HCT116 (cell line): ENCODE results near the gene ADPRHL1. TPM values are rescaled to one million over a fixed set of nuclear protein-coding genes. Genes with fewer than 3 reads are reported as not detected.

Experiments used
- ATAC-seq: fragments of 200-7000 bp; cut with Tn5 transposase; 2 replicates; pipeline ENCODE4 v1.9.1; 2020; ENCODE audit warnings: mild to moderate bottlenecking, moderate library complexity
- BruUV-seq: library from RNA; stranded (reverse); fragments of 400-500 nt; replicated peaks from 2 replicates; lab custom pipeline; 2021; lab: Mats Ljungman, UMichigan
- CTCF ChIA-PET: fragments of 300-600 bp; sonication (Branson Sonifier 250); formaldehyde crosslinking; loops from one replicate; lab custom pipeline; 2021; ENCODE audit warnings: antibody characterized with exemption; lab: Charles Lee
- POLR2A ChIA-PET: fragments of 300-600, 350-600 bp; sonication (Branson Sonifier 250); formaldehyde crosslinking; loops from one replicate; lab custom pipeline; 2021; ENCODE audit warnings: antibody characterized with exemption; lab: Charles Lee
- RAD21 ChIA-PET, 2 experiments: fragments of 300-600 bp; sonication (Branson Sonifier 250); formaldehyde crosslinking; loops; one replicate each; lab custom pipeline; 2023; ENCODE audit warnings: low total read pairs in 2 of 2; ENCODE audit not compliant: uncharacterized antibody in 2 of 2, unreplicated experiment in 2 of 2, low non-redundant PET in 1 of 2; lab: Charles Lee
- DNase-seq: peaks from one replicate; pipeline ENCODE4 v3.0.0-alpha.2; 2010; ENCODE audit warnings: low read depth, low spot score
- H2AFZ ChIP-seq: fragments of 200-600 bp; shearing (Covaris generic), sonication (generic); 2 replicates; pipeline ENCODE4 v1.6.1; 2017; ENCODE audit warnings: low read depth, mixed run types, mixed read lengths, antibody characterized with exemption, low read length; ENCODE audit not compliant: poor library complexity, severe bottlenecking
- H3K27ac ChIP-seq: 2 replicates; pipeline ENCODE4 v1.5.1; 2012; ENCODE audit warnings: low read depth, low read length
- H3K27me3 ChIP-seq: fragments of 200-600 bp; sonication (generic); 2 replicates; pipeline ENCODE4 v1.6.1; 2016; ENCODE audit warnings: mixed run types, low read length, mixed read lengths; ENCODE audit not compliant: insufficient read depth
- H3K36me3 ChIP-seq, 2 experiments: fragments of 200-500 bp in 1 of 2; fragments of 200-600 bp in 1 of 2; sonication (Bioruptor generic) in 1 of 2; sonication (generic) in 1 of 2; 2 replicates each; pipeline versions ENCODE4 v1.5.1 to v1.6.1; 2014 to 2016; ENCODE audit warnings: low read length in 2 of 2, inconsistent platforms in 1 of 2, mixed read lengths in 1 of 2, mixed run types in 1 of 2; ENCODE audit not compliant: insufficient read depth in 2 of 2, control insufficient read depth in 1 of 2
- H3K4me1 ChIP-seq, 2 experiments: fragments of 200-600 bp in 1 of 2; sonication (generic) in 1 of 2; 2 replicates each; pipeline versions ENCODE4 v1.5.1 to v1.6.1; 2012 to 2017; ENCODE audit warnings: low read length in 2 of 2, inconsistent platforms in 1 of 2, mild to moderate bottlenecking in 1 of 2, mixed read lengths in 1 of 2, mixed run types in 1 of 2, moderate library complexity in 1 of 2; ENCODE audit not compliant: insufficient read depth in 2 of 2, control insufficient read depth in 1 of 2
- H3K4me2 ChIP-seq: fragments of 200-600 bp; sonication (generic); 2 replicates; pipeline ENCODE4 v1.6.1; 2017; ENCODE audit warnings: mixed run types, low read length, mixed read lengths
- H3K4me3 ChIP-seq, 2 experiments: fragments of 200-600 bp in 1 of 2; sonication (generic) in 1 of 2; replicated peaks in 1 of 2; 2 replicates each; pipeline ENCODE4 v1.5.1; 2011 to 2016; ENCODE audit warnings: low read length in 2 of 2, control low read depth in 1 of 2, low read depth in 1 of 2, mild to moderate bottlenecking in 1 of 2, mixed read lengths in 1 of 2, mixed run types in 1 of 2
- H3K79me2 ChIP-seq: fragments of 200-600 bp; sonication (generic); 2 replicates; pipeline ENCODE4 v1.6.1; 2017; ENCODE audit warnings: mild to moderate bottlenecking, mixed run types, low read length, moderate library complexity, mixed read lengths; ENCODE audit not compliant: insufficient read depth
- H3K9ac ChIP-seq: fragments of 200-600 bp; sonication (generic); 2 replicates; pipeline ENCODE4 v1.6.1; 2016; ENCODE audit warnings: low read length, mixed read lengths
- H3K9me2 ChIP-seq: fragments of 200-600 bp; sonication (generic), shearing (Covaris generic); 2 replicates; pipeline ENCODE4 v1.6.1; 2017; ENCODE audit warnings: mixed run types, mild to moderate bottlenecking, moderate library complexity; ENCODE audit not compliant: insufficient read depth
- H3K9me3 ChIP-seq, 2 experiments: fragments of 200-500 bp in 1 of 2; fragments of 200-600 bp in 1 of 2; sonication (Bioruptor generic) in 1 of 2; sonication (generic) in 1 of 2; 2 replicates each; pipeline ENCODE4 v1.6.1; 2014 to 2017; ENCODE audit warnings: low read length in 2 of 2, mixed read lengths in 2 of 2, inconsistent platforms in 1 of 2, low read depth in 1 of 2, mild to moderate bottlenecking in 1 of 2, mixed run types in 1 of 2, moderate library complexity in 1 of 2; ENCODE audit not compliant: control insufficient read depth in 1 of 2, insufficient read depth in 1 of 2
- H4K20me1 ChIP-seq: fragments of 200-600 bp; sonication (generic), shearing (Covaris generic); 2 replicates; pipeline ENCODE4 v1.6.1; 2017; ENCODE audit warnings: mixed run types, mild to moderate bottlenecking, moderate library complexity; ENCODE audit not compliant: insufficient read depth
- CBX3 ChIP-seq: IDR thresholded peaks from 2 replicates; pipeline ENCODE4 v1.6.1; 2012; ENCODE audit warnings: low read depth
- CEBPB ChIP-seq: IDR thresholded peaks from 2 replicates; pipeline ENCODE4 v1.6.1; 2012; ENCODE audit warnings: low read depth
- EGR1 ChIP-seq: IDR thresholded peaks from 2 replicates; pipeline ENCODE4 v1.6.1; 2012; ENCODE audit warnings: low read depth
- ELF1 ChIP-seq: IDR thresholded peaks from 2 replicates; pipeline ENCODE4 v1.6.1; 2012; ENCODE audit warnings: low read depth, borderline replicate concordance
- EZH2phosphoT487 ChIP-seq: fragments of 200-600 bp; IDR thresholded peaks from 2 replicates; pipeline ENCODE4 v1.6.1; 2018; ENCODE audit warnings: antibody characterized with exemption, borderline replicate concordance
- FOSL1 ChIP-seq: IDR thresholded peaks from 2 replicates; pipeline ENCODE4 v1.6.1; 2012; ENCODE audit warnings: low read depth
- POLR2A ChIP-seq: IDR thresholded peaks from 2 replicates; pipeline ENCODE4 v1.7.0; 2011; ENCODE audit warnings: borderline replicate concordance; ENCODE audit not compliant: insufficient read depth, insufficient read length; ENCODE audit errors: extremely low read depth
- POLR2AphosphoS5 ChIP-seq: IDR thresholded peaks from 2 replicates; pipeline ENCODE4 v1.6.1; 2011; ENCODE audit warnings: mild to moderate bottlenecking, low read depth, low read length, moderate library complexity
- RAD21 ChIP-seq: IDR thresholded peaks from 2 replicates; pipeline ENCODE4 v1.6.1; 2012; ENCODE audit warnings: low read depth, mild to moderate bottlenecking
- SIN3A ChIP-seq: IDR thresholded peaks from 2 replicates; pipeline ENCODE4 v1.6.1; 2012; ENCODE audit warnings: low read depth
- SRF ChIP-seq: IDR thresholded peaks from 2 replicates; pipeline ENCODE4 v1.6.1; 2012; ENCODE audit warnings: low read depth
- TCF7L2 ChIP-seq: IDR thresholded peaks from 2 replicates; pipeline ENCODE4 v1.7.0; 2011; ENCODE audit warnings: borderline replicate concordance, inconsistent platforms; ENCODE audit not compliant: insufficient read depth, insufficient read length; ENCODE audit errors: extremely low read depth
- YY1 ChIP-seq: IDR thresholded peaks from 2 replicates; pipeline ENCODE4 v1.6.1; 2011; ENCODE audit warnings: low read length, low read depth, moderate library complexity, mild to moderate bottlenecking; ENCODE audit not compliant: insufficient replicate concordance; ENCODE audit errors: extremely low read depth
- ZFX ChIP-seq: fragments of 450-650 bp; IDR thresholded peaks from 2 replicates; pipeline ENCODE4 v1.6.1; 2017
- ZNF274 ChIP-seq: fragments of 200-500 bp; sonication (Bioruptor generic); IDR thresholded peaks from 2 replicates; pipeline ENCODE4 v1.6.1; 2014; ENCODE audit warnings: mild to moderate bottlenecking, low read depth, low read length, inconsistent platforms
- intact Hi-C: fragments of 100-400 bp; cut with micrococcal nuclease; formaldehyde crosslinking; loops from 2 replicates; pipeline ENCODE4 v1.10.0; 2022
- total RNA-seq: library from RNA; stranded (reverse); gene quantifications from one replicate; pipeline ENCODE4 v1.2.1, GENCODE V29; 2021; ENCODE audit not compliant: unreplicated experiment
- TF ChIP-seq, protein P1 (sequence below): IDR thresholded peaks from 2 replicates; pipeline ENCODE4 v1.6.1; 2012
- TF ChIP-seq, protein P2 (sequence below): IDR thresholded peaks from 2 replicates; pipeline ENCODE4 v1.6.1; 2011; ENCODE audit warnings: mild to moderate bottlenecking, low read length, moderate library complexity; ENCODE audit not compliant: insufficient replicate concordance; ENCODE audit errors: extremely low read depth
- TF ChIP-seq, protein P3 (sequence below): IDR thresholded peaks from 2 replicates; pipeline ENCODE4 v1.6.1; 2012; ENCODE audit warnings: low read depth

The ADPRHL1 gene
- total RNA-seq, 1 experiment from 2014 or later: 12.6 TPM

DNA sequence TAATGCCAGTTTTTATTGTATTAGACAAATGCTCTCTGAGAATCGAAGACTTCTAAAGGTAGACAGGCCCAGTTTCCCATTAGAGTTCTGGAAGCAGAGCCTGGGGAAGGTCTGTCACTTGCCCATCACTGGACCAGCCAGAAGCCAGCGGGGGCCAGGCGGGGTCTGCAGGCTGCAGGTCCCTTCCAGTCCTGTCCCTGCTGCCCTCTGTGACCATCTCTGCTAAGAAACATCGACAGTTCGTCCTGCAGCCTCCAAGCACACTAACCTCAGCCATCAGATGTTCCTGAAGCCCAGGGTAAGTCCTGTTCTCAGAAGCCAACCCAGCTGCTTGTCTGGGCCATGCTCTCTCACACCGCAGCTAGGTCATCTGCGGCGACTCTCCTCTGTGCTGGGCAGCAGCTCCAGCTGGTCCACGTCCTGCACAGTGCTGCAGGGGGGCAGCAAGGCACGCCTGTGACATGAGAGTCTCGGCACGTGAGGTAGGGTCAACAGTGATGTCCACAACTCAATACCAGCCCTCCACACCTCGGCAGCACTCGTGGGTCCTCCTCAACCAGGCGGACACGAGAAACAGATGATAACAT, 2.9 kb upstream of the ADPRHL1 start:
- Histone ChIP-seq H3K9ac (no peak overlapping the region), H3K4me1 (no peaks in the 10 kb centered on the region), H3K9me2 (no peaks in the 10 kb centered on the region), H3K9me3 (no peaks in the 10 kb centered on the region), H3K79me2 (no peaks in the 10 kb centered on the region), H3K36me3 (peaks cover 21 to 23% of the 10 kb centered on the region in 2 experiments; a peak in 3 of 4 replicates), H4K20me1 (no peaks in the 10 kb centered on the region), H2AFZ (no peak overlapping the region)
- intact Hi-C loops: loop anchor here (5.0 kb wide), 1 partner anchor 106 kb away; no protein-coding TSS in a partner anchor
- POLR2A ChIA-PET: no interaction called here
- RAD21 ChIA-PET: no interaction called here
- BruUV-seq: no TSS peak
- TF ChIP-seq RAD21 (no peak), ELF1 (no peak), CEBPB (no peak), POLR2A (no peak), POLR2AphosphoS5 (no peak), ZFX (no peak), SRF (no peak), SIN3A (no peak), CBX3 (no peak), ZNF274 (no peak), FOSL1 (no peak), TCF7L2 (no peak), YY1 (no peak), EGR1 (no peak), EZH2phosphoT487 (no peak)
- TF ChIP-seq, protein P1, sequence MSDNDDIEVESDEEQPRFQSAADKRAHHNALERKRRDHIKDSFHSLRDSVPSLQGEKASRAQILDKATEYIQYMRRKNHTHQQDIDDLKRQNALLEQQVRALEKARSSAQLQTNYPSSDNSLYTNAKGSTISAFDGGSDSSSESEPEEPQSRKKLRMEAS: no peak
- TF ChIP-seq, protein P2, sequence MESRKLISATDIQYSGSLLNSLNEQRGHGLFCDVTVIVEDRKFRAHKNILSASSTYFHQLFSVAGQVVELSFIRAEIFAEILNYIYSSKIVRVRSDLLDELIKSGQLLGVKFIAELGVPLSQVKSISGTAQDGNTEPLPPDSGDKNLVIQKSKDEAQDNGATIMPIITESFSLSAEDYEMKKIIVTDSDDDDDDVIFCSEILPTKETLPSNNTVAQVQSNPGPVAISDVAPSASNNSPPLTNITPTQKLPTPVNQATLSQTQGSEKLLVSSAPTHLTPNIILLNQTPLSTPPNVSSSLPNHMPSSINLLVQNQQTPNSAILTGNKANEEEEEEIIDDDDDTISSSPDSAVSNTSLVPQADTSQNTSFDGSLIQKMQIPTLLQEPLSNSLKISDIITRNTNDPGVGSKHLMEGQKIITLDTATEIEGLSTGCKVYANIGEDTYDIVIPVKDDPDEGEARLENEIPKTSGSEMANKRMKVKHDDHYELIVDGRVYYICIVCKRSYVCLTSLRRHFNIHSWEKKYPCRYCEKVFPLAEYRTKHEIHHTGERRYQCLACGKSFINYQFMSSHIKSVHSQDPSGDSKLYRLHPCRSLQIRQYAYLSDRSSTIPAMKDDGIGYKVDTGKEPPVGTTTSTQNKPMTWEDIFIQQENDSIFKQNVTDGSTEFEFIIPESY: no peak
- TF ChIP-seq, protein P3, sequence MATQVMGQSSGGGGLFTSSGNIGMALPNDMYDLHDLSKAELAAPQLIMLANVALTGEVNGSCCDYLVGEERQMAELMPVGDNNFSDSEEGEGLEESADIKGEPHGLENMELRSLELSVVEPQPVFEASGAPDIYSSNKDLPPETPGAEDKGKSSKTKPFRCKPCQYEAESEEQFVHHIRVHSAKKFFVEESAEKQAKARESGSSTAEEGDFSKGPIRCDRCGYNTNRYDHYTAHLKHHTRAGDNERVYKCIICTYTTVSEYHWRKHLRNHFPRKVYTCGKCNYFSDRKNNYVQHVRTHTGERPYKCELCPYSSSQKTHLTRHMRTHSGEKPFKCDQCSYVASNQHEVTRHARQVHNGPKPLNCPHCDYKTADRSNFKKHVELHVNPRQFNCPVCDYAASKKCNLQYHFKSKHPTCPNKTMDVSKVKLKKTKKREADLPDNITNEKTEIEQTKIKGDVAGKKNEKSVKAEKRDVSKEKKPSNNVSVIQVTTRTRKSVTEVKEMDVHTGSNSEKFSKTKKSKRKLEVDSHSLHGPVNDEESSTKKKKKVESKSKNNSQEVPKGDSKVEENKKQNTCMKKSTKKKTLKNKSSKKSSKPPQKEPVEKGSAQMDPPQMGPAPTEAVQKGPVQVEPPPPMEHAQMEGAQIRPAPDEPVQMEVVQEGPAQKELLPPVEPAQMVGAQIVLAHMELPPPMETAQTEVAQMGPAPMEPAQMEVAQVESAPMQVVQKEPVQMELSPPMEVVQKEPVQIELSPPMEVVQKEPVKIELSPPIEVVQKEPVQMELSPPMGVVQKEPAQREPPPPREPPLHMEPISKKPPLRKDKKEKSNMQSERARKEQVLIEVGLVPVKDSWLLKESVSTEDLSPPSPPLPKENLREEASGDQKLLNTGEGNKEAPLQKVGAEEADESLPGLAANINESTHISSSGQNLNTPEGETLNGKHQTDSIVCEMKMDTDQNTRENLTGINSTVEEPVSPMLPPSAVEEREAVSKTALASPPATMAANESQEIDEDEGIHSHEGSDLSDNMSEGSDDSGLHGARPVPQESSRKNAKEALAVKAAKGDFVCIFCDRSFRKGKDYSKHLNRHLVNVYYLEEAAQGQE: no peak
- TF ChIP-seq, all 23 proteins: peak for 0
- Histone ChIP-seq H3K4me2 (no peak overlapping the region), H3K27me3 (no peaks in the 10 kb centered on the region), H3K27ac (no peak overlapping the region), H3K4me3 (no peak overlapping the region)
- CTCF ChIA-PET: no interaction called here
- no peak for DNase-seq
- ATAC-seq: no peak
